Astrocyte (in vitro differentiated cells and primary cell): ENCODE results near the gene DOCK10. TPM values are rescaled to one million over a fixed set of nuclear protein-coding genes. Genes with fewer than 3 reads are reported as not detected.

Experiments
- DNase-seq: peaks from one replicate; pipeline ENCODE4 v3.0.0-alpha.2; 2010; ENCODE audit warnings: low read depth
- FAIRE-seq: peaks from 2 replicates; lab custom pipeline; 2011; peaks lifted over from hg19 to GRCh38; lab: Jason Lieb, UNC
- H2AFZ ChIP-seq: 2 replicates; pipeline ENCODE4 v1.6.0; 2012; ENCODE audit warnings: low read depth, low read length, inconsistent platforms
- H3K27ac ChIP-seq: 2 replicates; pipeline ENCODE4 v1.5.1; 2011; ENCODE audit warnings: low read depth, low read length, inconsistent platforms
- H3K27me3 ChIP-seq: 2 replicates; pipeline ENCODE4 v1.6.0; 2011; ENCODE audit warnings: low read length, inconsistent platforms; ENCODE audit not compliant: insufficient read depth
- H3K36me3 ChIP-seq: 2 replicates; pipeline ENCODE4 v1.5.1; 2011; ENCODE audit warnings: low read length, inconsistent platforms; ENCODE audit not compliant: insufficient read depth
- H3K4me1 ChIP-seq: 2 replicates; pipeline ENCODE4 v1.5.1; 2011; ENCODE audit warnings: low read length, inconsistent platforms; ENCODE audit not compliant: insufficient read depth
- H3K4me2 ChIP-seq: 2 replicates; pipeline ENCODE4 v1.6.0; 2012; ENCODE audit warnings: low read length, inconsistent platforms
- H3K4me3 ChIP-seq: 2 replicates; pipeline ENCODE4 v1.5.1; 2011; ENCODE audit warnings: low read depth, mild to moderate bottlenecking, low read length, inconsistent platforms; ENCODE audit not compliant: insufficient read depth
- H3K79me2 ChIP-seq: 2 replicates; pipeline ENCODE4 v1.6.0; 2012; ENCODE audit warnings: mild to moderate bottlenecking, low read length, inconsistent platforms; ENCODE audit not compliant: insufficient read depth
- H3K9ac ChIP-seq: 2 replicates; pipeline ENCODE4 v1.6.0; 2012; ENCODE audit warnings: mild to moderate bottlenecking, low read length, inconsistent platforms
- H3K9me3 ChIP-seq: 2 replicates; pipeline ENCODE4 v1.5.1; 2012; ENCODE audit warnings: low read depth, mild to moderate bottlenecking, low read length, inconsistent platforms; ENCODE audit not compliant: insufficient read depth
- H4K20me1 ChIP-seq: 2 replicates; pipeline ENCODE4 v1.6.0; 2012; ENCODE audit warnings: low read length, inconsistent platforms; ENCODE audit not compliant: insufficient read depth
- H3K27ac Mint-ChIP-seq: one replicate; pipeline ENCODE4 v1.8.0; 2021; ENCODE audit warnings: mild to moderate bottlenecking, mixed read lengths; ENCODE audit not compliant: unreplicated experiment
- H3K27me3 Mint-ChIP-seq: one replicate; pipeline ENCODE4 v1.8.0; 2021; ENCODE audit warnings: low read depth, mixed read lengths; ENCODE audit not compliant: unreplicated experiment
- H3K36me3 Mint-ChIP-seq: one replicate; pipeline ENCODE4 v1.8.0; 2021; ENCODE audit warnings: low read depth, mixed read lengths; ENCODE audit not compliant: unreplicated experiment
- H3K4me1 Mint-ChIP-seq: one replicate; pipeline ENCODE4 v1.8.0; 2021; ENCODE audit warnings: low read depth, mixed read lengths; ENCODE audit not compliant: unreplicated experiment
- H3K4me3 Mint-ChIP-seq: one replicate; pipeline ENCODE4 v1.8.0; 2021; ENCODE audit warnings: mild to moderate bottlenecking, moderate library complexity, mixed read lengths; ENCODE audit not compliant: unreplicated experiment
- H3K9me3 Mint-ChIP-seq: one replicate; pipeline ENCODE4 v1.8.0; 2021; ENCODE audit warnings: mild to moderate bottlenecking, mixed read lengths; ENCODE audit not compliant: unreplicated experiment
- CTCF ChIP-seq: IDR thresholded peaks from 2 replicates; pipeline ENCODE4 v1.5.1; 2011; ENCODE audit warnings: low read depth, mild to moderate bottlenecking, inconsistent platforms, low read length, moderate library complexity; ENCODE audit not compliant: insufficient read depth
- EZH2 ChIP-seq: IDR thresholded peaks from 2 replicates; pipeline ENCODE4 v1.6.1; 2012; ENCODE audit warnings: mild to moderate bottlenecking, low read length, inconsistent platforms; ENCODE audit not compliant: insufficient read depth
- total RNA-seq: library from RNA; stranded (reverse); gene quantifications from 2 replicates; pipeline ENCODE4 v1.2.1, GENCODE V29; 2021

The DOCK10 gene
- total RNA-seq, 1 donor from 2014 or later, result 7.7 TPM

DNA sequence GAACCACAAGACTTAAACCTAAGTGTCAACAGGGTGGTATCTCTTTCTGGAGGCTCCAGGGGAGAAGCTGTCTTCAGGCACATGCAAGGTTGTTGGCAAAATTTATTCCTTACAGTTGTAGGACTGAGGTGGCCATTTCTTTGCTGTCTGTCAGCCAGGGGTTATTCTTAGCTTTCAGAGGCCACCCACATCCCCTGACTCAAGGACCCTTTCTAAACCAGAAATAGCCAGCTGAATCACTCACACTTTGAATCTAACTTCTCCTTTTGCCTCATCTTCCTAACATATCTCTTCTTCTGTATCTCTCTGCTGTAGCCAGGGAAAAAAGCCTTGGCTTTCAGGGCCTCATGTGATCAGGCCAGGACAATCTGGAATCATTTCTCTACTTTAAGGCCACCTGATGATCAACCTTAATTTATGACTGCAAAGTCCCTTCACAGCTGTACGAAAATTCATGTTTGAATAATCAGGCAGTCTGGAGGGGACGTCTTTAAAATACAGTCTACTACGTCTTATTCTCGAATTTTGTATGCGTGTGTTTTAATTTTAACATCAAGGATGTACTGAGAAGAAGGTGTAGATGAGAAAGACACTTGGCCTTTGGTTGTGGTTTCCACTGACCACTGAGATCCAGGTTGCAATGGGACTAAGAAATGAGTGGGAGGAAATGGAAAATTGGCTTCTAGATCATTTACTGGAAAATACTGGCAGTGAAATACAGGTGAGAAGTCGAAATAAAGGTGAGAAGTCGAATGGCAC lies 90.4 kb downstream of the DOCK10 start:
- Histone ChIP-seq H3K9me3 (no peaks in the 10 kb centered on the region), H3K4me3 (no peak overlapping the region), H3K27ac (no peak overlapping the region), H3K27me3 (no peaks in the 10 kb centered on the region), H2AFZ (no peak overlapping the region), H3K79me2 (no peaks in the 10 kb centered on the region), H3K4me1 (peaks cover 24% of the 10 kb centered on the region), H4K20me1 (no peaks in the 10 kb centered on the region), H3K36me3 (no peaks in the 10 kb centered on the region), H3K9ac (no peak overlapping the region), H3K4me2 (peak overlapping the region; percentile 32)
- FAIRE-seq (no peak), DNase-seq (no peak)
- Mint-ChIP-seq H3K27ac (no peak overlapping the region), H3K4me1 (peaks cover 14% of the 10 kb centered on the region), H3K36me3 (no peaks in the 10 kb centered on the region), H3K27me3 (no peaks in the 10 kb centered on the region), H3K9me3 (no peaks in the 10 kb centered on the region), H3K4me3 (no peak overlapping the region)
- no peak for TF ChIP-seq EZH2
- no peak for TF ChIP-seq CTCF

DNA sequence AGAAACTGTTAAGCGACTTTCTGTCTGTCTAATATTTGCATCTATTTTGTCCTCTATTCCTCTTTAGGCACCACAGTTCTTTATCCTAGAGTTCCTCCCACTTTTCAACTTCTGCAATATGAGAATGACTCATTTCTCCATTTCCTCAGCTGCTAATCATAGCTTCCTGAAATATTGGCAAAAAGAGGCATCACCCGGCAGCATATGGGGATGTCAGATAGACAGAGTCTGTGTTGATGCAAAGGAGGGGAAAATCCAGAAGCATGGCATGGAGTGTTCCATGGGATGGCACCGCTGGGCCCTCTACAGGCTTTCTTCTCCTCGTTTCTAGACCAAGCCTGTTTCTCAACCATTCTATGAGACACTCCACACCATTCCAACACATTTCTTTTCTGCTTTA lies 93.4 kb downstream of the DOCK10 start:
- H3K36me3 ChIP-seq, result no peaks in the 10 kb centered on the region
- H3K4me3 ChIP-seq, result no peak overlapping the region
- Mint-ChIP-seq H3K27me3 (no peaks in the 10 kb centered on the region), H3K4me3 (no peak overlapping the region), H3K36me3 (no peaks in the 10 kb centered on the region), H3K27ac (no peak overlapping the region), H3K4me1 (peaks cover 22% of the 10 kb centered on the region), H3K9me3 (no peaks in the 10 kb centered on the region)
- no peak overlapping the region for H2AFZ ChIP-seq
- H4K20me1 ChIP-seq, result no peaks in the 10 kb centered on the region
- H3K79me2 ChIP-seq, result peaks cover 22% of the 10 kb centered on the region
- DNase-seq (peak; percentile 39), FAIRE-seq (peak; percentile 68)
- no peaks in the 10 kb centered on the region for H3K9me3 ChIP-seq
- H3K4me2 ChIP-seq, result peak overlapping the region; percentile 33
- TF ChIP-seq EZH2 (no peak), CTCF (no peak)
- H3K9ac ChIP-seq, result no peak overlapping the region
- H3K27me3 ChIP-seq, result no peaks in the 10 kb centered on the region
- no peak overlapping the region for H3K27ac ChIP-seq
- H3K4me1 ChIP-seq, result peaks cover 30% of the 10 kb centered on the region

DNA sequence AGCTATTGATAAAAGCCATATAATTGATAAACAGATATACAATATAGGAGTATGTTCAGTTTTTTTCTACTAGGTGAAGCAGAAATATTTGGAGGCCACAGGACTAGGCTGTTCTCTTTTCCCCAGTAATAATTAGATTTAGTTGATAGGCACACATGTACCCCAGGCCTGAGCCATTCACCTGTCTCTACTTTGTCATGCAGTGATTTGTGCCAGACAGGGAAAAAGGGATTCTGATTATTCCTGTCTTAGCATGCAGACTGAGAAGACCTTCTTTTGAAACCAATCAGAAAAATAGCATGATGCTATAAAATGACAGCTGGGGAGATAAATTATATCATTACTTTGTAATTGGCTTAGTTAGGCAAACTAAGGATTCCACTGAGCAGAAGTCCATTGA lies 94.3 kb downstream of the DOCK10 start:
- no peaks in the 10 kb centered on the region for H3K36me3 ChIP-seq
- H3K4me2 ChIP-seq, result no peak overlapping the region
- no peak for FAIRE-seq
- no peaks in the 10 kb centered on the region for H3K36me3 Mint-ChIP-seq
- no peak overlapping the region for H3K9ac ChIP-seq
- H3K4me3 ChIP-seq, result no peak overlapping the region
- TF ChIP-seq EZH2, result no peak
- TF ChIP-seq CTCF, result no peak
- H3K27ac ChIP-seq, result no peak overlapping the region
- no peaks in the 10 kb centered on the region for H3K9me3 ChIP-seq
- peaks cover 22% of the 10 kb centered on the region for H3K4me1 Mint-ChIP-seq
- no peaks in the 10 kb centered on the region for H4K20me1 ChIP-seq
- DNase-seq, result no peak
- no peaks in the 10 kb centered on the region for H3K27me3 Mint-ChIP-seq
- no peaks in the 10 kb centered on the region for H3K27me3 ChIP-seq
- H2AFZ ChIP-seq, result no peak overlapping the region
- no peak overlapping the region for H3K4me3 Mint-ChIP-seq
- H3K27ac Mint-ChIP-seq, result no peak overlapping the region
- H3K4me1 ChIP-seq, result peaks cover 30% of the 10 kb centered on the region
- no peaks in the 10 kb centered on the region for H3K9me3 Mint-ChIP-seq
- H3K79me2 ChIP-seq, result peaks cover 23% of the 10 kb centered on the region
